GM19468 (cell line): ENCODE measurements around the gene OLFML2A.

Experiments
- ATAC-seq: cut with Tn5 transposase; IDR thresholded peaks from one replicate; pipeline ENCODE4 v1.9.1; 2021; ENCODE audit warnings: mild to moderate bottlenecking, moderate library complexity, moderate number of reproducible peaks; ENCODE audit not compliant: unreplicated experiment; ENCODE audit errors: extremely low read depth

The OLFML2A gene

GRCh38 chr9:124793015-124793541, 16.1 kb downstream of the OLFML2A start:
- ATAC-seq = no peak

- ATAC-seq = no peak
These were observed 18.1 kb downstream of the OLFML2A start for GRCh38 chr9:124794902-124795491.

- ATAC-seq = no peak
These were observed 19.0 kb downstream of the OLFML2A start for GRCh38 chr9:124795881-124796431.

- no peak for ATAC-seq
These were observed 20.6 kb downstream of the OLFML2A start for GRCh38 chr9:124797343-124798103.

GRCh38 chr9:124799274-124800006, 22.5 kb downstream of the OLFML2A start:
- no peak for ATAC-seq

GRCh38 chr9:124800306-124801259, 23.6 kb downstream of the OLFML2A start:
- ATAC-seq = no peak

GRCh38 chr9:124801356-124801755, 24.4 kb downstream of the OLFML2A start:
- no peak for ATAC-seq

GRCh38 chr9:124802426-124802825, 25.5 kb downstream of the OLFML2A start:
- ATAC-seq = no peak

- no peak for ATAC-seq
These were observed 27.0 kb downstream of the OLFML2A start for GRCh38 chr9:124803911-124804310.

- ATAC-seq = no peak
These were observed 28.3 kb downstream of the OLFML2A start for GRCh38 chr9:124805186-124805585.

- no peak for ATAC-seq
These were observed 31.5 kb downstream of the OLFML2A start for GRCh38 chr9:124808246-124808956.

GRCh38 chr9:124809211-124809610, 32.3 kb downstream of the OLFML2A start:
- no peak for ATAC-seq

GRCh38 chr9:124809741-124810500, 33.0 kb downstream of the OLFML2A start:
- no peak for ATAC-seq

GRCh38 chr9:124810663-124811355, 33.9 kb downstream of the OLFML2A start:
- no peak for ATAC-seq

GRCh38 chr9:124812441-124812876, 35.5 kb downstream of the OLFML2A start:
- ATAC-seq = no peak

- no peak for ATAC-seq
These were observed 36.1 kb downstream of the OLFML2A start for GRCh38 chr9:124813041-124813440.

- no peak for ATAC-seq
These were observed 36.7 kb downstream of the OLFML2A start for GRCh38 chr9:124813501-124814163.
